ENCODE data around the gene ASPSCR1. TPM values are rescaled to one million over a fixed set of nuclear protein-coding genes. Genes with fewer than 3 reads are reported as not detected.

ASPSCR1 gene
- total RNA-seq, 1 experiment from 2014 or later: 37.7 TPM

- intact Hi-C loops (cut with micrococcal nuclease; ENCODE audit: unreplicated experiment): loop anchor here (2.0 kb wide), 1 partner anchor 68 kb away; the partner anchor contains the start of genes CENPX and LRRC45
- H3K27me3 Mint-ChIP-seq (ENCODE audit: unreplicated experiment): peaks cover 50% of the 10 kb centered on the region
- H3K4me3 Mint-ChIP-seq (ENCODE audit: low read depth, unreplicated experiment): no peak overlapping the region
- no peaks in the 10 kb centered on the region for H3K9me3 Mint-ChIP-seq (ENCODE audit: low read depth, unreplicated experiment)
- H3K4me1 Mint-ChIP-seq (ENCODE audit: low read depth, unreplicated experiment): no peaks in the 10 kb centered on the region
- H3K36me3 Mint-ChIP-seq (ENCODE audit: insufficient read depth, unreplicated experiment): no peaks in the 10 kb centered on the region
- no peak overlapping the region for H3K27ac Mint-ChIP-seq (ENCODE audit: unreplicated experiment)
- DNase-seq: no peak
- CTCF ChIA-PET: interaction anchor here (0.6 to 1.2 kb wide), 4 partner anchors 9 to 602 kb away, joined by 3 to 5 read pairs (median 3); partner anchors contain the start of genes CENPX and LRRC45
- TF ChIP-seq, protein P1, sequence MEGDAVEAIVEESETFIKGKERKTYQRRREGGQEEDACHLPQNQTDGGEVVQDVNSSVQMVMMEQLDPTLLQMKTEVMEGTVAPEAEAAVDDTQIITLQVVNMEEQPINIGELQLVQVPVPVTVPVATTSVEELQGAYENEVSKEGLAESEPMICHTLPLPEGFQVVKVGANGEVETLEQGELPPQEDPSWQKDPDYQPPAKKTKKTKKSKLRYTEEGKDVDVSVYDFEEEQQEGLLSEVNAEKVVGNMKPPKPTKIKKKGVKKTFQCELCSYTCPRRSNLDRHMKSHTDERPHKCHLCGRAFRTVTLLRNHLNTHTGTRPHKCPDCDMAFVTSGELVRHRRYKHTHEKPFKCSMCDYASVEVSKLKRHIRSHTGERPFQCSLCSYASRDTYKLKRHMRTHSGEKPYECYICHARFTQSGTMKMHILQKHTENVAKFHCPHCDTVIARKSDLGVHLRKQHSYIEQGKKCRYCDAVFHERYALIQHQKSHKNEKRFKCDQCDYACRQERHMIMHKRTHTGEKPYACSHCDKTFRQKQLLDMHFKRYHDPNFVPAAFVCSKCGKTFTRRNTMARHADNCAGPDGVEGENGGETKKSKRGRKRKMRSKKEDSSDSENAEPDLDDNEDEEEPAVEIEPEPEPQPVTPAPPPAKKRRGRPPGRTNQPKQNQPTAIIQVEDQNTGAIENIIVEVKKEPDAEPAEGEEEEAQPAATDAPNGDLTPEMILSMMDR (IDR thresholded peaks at IDR 0.05; ENCODE audit: unreplicated experiment): no peak
- no TSS peak for BruUV-seq (replicated peaks)
These were observed 23.0 kb upstream of the ASPSCR1 start for GRCh38 chr17:81954131-81955057.

- Mint-ChIP-seq H3K36me3 (ENCODE audit: insufficient read depth, unreplicated experiment) (no peaks in the 10 kb centered on the region), H3K27me3 (ENCODE audit: unreplicated experiment) (peaks cover 51% of the 10 kb centered on the region), H3K4me1 (ENCODE audit: low read depth, unreplicated experiment) (no peaks in the 10 kb centered on the region), H3K27ac (ENCODE audit: unreplicated experiment) (no peak overlapping the region), H3K4me3 (ENCODE audit: low read depth, unreplicated experiment) (no peak overlapping the region), H3K9me3 (ENCODE audit: low read depth, unreplicated experiment) (no peaks in the 10 kb centered on the region)
- BruUV-seq (replicated peaks): no TSS peak
- TF ChIP-seq, protein P1 (IDR thresholded peaks at IDR 0.05; ENCODE audit: unreplicated experiment): no peak
- DNase-seq: no peak
- CTCF ChIA-PET: interaction anchor here (0.7 to 1.2 kb wide), 3 partner anchors 14 to 67 kb away, joined by 3 to 5 read pairs (median 3); partner anchors contain the start of genes CENPX and LRRC45
- intact Hi-C loops (cut with micrococcal nuclease; ENCODE audit: unreplicated experiment): loop anchor here (2.0 kb wide), 1 partner anchor 68 kb away; the partner anchor contains the start of genes CENPX and LRRC45
These were observed 22.3 kb upstream of the ASPSCR1 start for GRCh38 chr17:81955058-81955681.

DNA sequence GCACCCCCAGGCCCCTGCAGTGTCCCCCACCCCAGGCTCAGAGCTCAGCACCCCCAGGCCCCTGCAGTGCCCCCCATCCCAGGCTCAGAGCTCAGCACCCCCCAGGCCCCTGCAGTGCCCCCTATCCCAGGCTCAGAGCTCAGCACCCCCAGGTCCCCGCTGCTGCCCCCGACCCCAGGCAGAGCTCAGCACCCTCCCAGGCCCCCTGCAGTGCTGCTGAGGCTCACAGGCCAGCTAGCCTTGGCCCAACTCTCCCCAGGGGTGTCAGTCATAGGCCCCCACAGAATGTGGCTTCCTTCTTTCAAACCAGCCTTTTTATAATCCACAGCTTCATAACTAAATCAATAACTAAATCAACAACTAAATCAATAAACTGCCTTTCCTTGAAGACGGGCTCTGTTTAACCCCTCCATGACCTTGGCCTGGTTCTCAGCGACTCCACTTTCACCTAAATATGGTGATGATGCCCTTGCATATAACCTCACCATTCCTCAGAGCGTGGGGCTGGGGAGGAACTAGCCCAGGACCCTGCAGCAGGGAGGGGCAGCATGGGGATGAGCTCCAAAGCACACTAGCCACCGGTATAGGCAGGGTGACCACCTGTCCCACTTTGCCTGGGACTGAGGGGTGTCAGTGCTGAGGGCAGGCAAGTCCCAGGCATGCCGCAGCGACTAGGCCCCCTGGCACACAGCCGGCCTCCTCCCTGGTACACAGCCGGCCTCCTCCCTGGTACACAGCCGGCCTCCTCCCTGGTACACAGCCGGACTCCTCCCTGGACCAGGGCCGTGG, 21.5 kb upstream of the ASPSCR1 start:
- Mint-ChIP-seq H3K4me1 (ENCODE audit: low read depth, unreplicated experiment) (no peaks in the 10 kb centered on the region), H3K4me3 (ENCODE audit: low read depth, unreplicated experiment) (no peak overlapping the region), H3K9me3 (ENCODE audit: low read depth, unreplicated experiment) (no peaks in the 10 kb centered on the region), H3K36me3 (ENCODE audit: insufficient read depth, unreplicated experiment) (no peaks in the 10 kb centered on the region), H3K27me3 (ENCODE audit: unreplicated experiment) (peaks cover 43% of the 10 kb centered on the region), H3K27ac (ENCODE audit: unreplicated experiment) (no peak overlapping the region)
- CTCF ChIA-PET: interaction anchor here (0.7 to 1.1 kb wide), 2 partner anchors 15 to 39 kb away, joined by 3 read pairs; no protein-coding TSS in a partner anchor
- BruUV-seq (replicated peaks): no TSS peak
- TF ChIP-seq, protein P1 (IDR thresholded peaks at IDR 0.05; ENCODE audit: unreplicated experiment): no peak
- no peak for DNase-seq
- intact Hi-C loops (cut with micrococcal nuclease; ENCODE audit: unreplicated experiment): loop anchor here (2.0 kb wide), 1 partner anchor 67 kb away; the partner anchor contains the start of genes CENPX and LRRC45

Data from Calu3 (cell line).